ENCODE results near the gene SCAI. TPM values are rescaled to one million over a fixed set of nuclear protein-coding genes. Genes with fewer than 3 reads are reported as not detected.

SCAI gene
- 53.4 and 125 TPM in 2 replicates for total RNA-seq (2011; cell fraction: chromatin; rRNA removed; ENCODE audit: low replicate concordance)
- total RNA-seq (2011; cell fraction: nucleolus; rRNA removed) = 19.5 and 28.4 TPM in 2 replicates
- total RNA-seq (2011; cell fraction: nucleoplasm; rRNA removed) = 44.9 and 60.8 TPM in 2 replicates
- total RNA-seq (2014; rRNA removed) (2.3 and 4.0 TPM in 2 replicates), total RNA-seq (2014; rRNA removed; fragmentation: Illumina TruSeq; extraction: Trizol) (9.7 and 11.4 TPM in 2 replicates), total RNA-seq (2015; rRNA removed; fragmentation: Illumina TruSeq; extraction: Trizol) (6.2 and 7.0 TPM in 2 replicates), total RNA-seq (2021) (6.9 and 9.4 TPM in 2 replicates), polyA plus RNA-seq (2011; rRNA removed) (12.4 and 15.0 TPM in 2 replicates), polyA plus RNA-seq (2014; fragmentation: Illumina TruSeq; extraction: Trizol) (3.1 and 4.1 TPM in 2 replicates), polyA plus RNA-seq (2014; fragmentation: Nextera tagmentation; extraction: Ambion mirVana) (under 1 TPM; 0.70 to 0.84 TPM), polyA plus RNA-seq (2014; rRNA removed) (4.2 TPM in 2 replicates), polyA minus RNA-seq (2011; rRNA and poly(A)+ RNA removed) (26.3 and 39.0 TPM in 2 replicates), Bru-seq, nascent RNA (percentile 67 among the genes with signal in this experiment), BruChase-seq, experiment 1, labeled RNA remaining after a 2-hour chase (percentile 74 among the genes with signal in this experiment), BruChase-seq, experiment 2, labeled RNA remaining after a 6-hour chase (percentile 75 among the genes with signal in this experiment)
- 2.5 and 7.2 TPM in 2 replicates for polyA plus RNA-seq (2011; cell fraction: cytosol; rRNA removed)
- 11.3 and 18.1 TPM in 2 replicates for polyA plus RNA-seq (2011; cell fraction: nucleus; rRNA removed)
- polyA plus RNA-seq (2012) = 2.0 and 2.8 TPM in 2 replicates
- polyA minus RNA-seq (2011; cell fraction: cytosol; rRNA and poly(A)+ RNA removed) = 13.0 and 19.6 TPM in 2 replicates
- polyA minus RNA-seq (2011; cell fraction: nucleus; rRNA and poly(A)+ RNA removed) = 10.5 and 21.5 TPM in 2 replicates
- long read RNA-seq, experiment 1, full-length matches to known transcripts = 6 of 22 reads
- long read RNA-seq, experiment 1, partial matches to known transcripts = 4 of 22 reads
- long read RNA-seq, experiment 1, other reads (novel, unspliced or antisense) = 12 of 22 reads
- long read RNA-seq, experiment 2, full-length matches to known transcripts = 2 of 8 reads
- long read RNA-seq, experiment 2, partial matches to known transcripts = 0 of 8 reads
- long read RNA-seq, experiment 2, other reads (novel, unspliced or antisense) = 6 of 8 reads
- long read RNA-seq, experiment 3, full-length matches to known transcripts = 3 of 7 reads
- long read RNA-seq, experiment 3, partial matches to known transcripts = 1 of 7 reads
- long read RNA-seq, experiment 3, other reads (novel, unspliced or antisense) = 3 of 7 reads

GRCh38 chr9:125143377-125144090, at the start of gene SCAI:
TSS of gene SCAI (minus strand) at chr9:125143528. CDS start at chr9:125143437, 91 bp downstream.
- H3K36me3 ChIP-seq (ENCODE audit: control insufficient read depth, insufficient read depth, low read length) = peaks cover 17% of the 10 kb centered on the region; the same call in 2 of the 3 replicates
- intact Hi-C loops (cut with micrococcal nuclease) (loop anchor here (1.0 to 5.0 kb wide), 6 partner anchors 23 to 369 kb away; partner anchors contain the start of genes ARPC5L and WDR38), in situ Hi-C loops (cut with MboI) (loop anchor here (10.0 kb wide), 2 partner anchors 209 to 279 kb away; partner anchors contain the start of genes ARPC5L and RPL35)
- FAIRE-seq (peak; percentile 97), DNase-seq (ENCODE audit: extremely low read depth in 1 of 4, low spot score in 3 of 4) (peak; percentile 98 to 99 (median 98)), ATAC-seq (peak; percentile 100)
- H2AFZ ChIP-seq (ENCODE audit: low read depth, low read length) = peak within 1 kb of the TSS; percentile 80
- H3K27ac ChIP-seq (ENCODE audit: extremely low read depth, low read depth, low read length) = peak within 1 kb of the TSS; percentile 34; the same call in 1 of the 3 replicates
- no peaks in the 10 kb centered on the region for H4K20me1 ChIP-seq (replicated peaks; ENCODE audit: control insufficient read depth, insufficient read depth, low read length)
- H3K9ac ChIP-seq (ENCODE audit: insufficient read depth in 1 of 2, low read depth in 2 of 2, low read length in 2 of 2) = peak within 1 kb of the TSS; percentile 52 to 93; a peak in 3 of 4 replicates
- ChIA-PET CTCF (ENCODE audit: low intra/inter-chr PET ratio) (interaction anchor here (0.6 to 1.2 kb wide), 3 partner anchors 23 to 449 kb away, joined by 3 to 4 read pairs (median 3); no protein-coding TSS in a partner anchor), POLR2A (interaction anchor here (0.6 to 2.1 kb wide), 5 partner anchors 19 to 285 kb away, joined by 3 to 8 read pairs (median 4); partner anchors contain the start of genes ARPC5L and RPL35)
- peaks cover 0 to 8% of the 10 kb centered on the region in 2 experiments; a peak in 3 of 5 replicates for H3K4me1 ChIP-seq (replicated peaks in 1 of 2; ENCODE audit: control insufficient read depth in 2 of 2, insufficient read depth in 2 of 2, low read length in 2 of 2)
- no TSS peak for BruUV-seq (replicated peaks)
- no peaks in the 10 kb centered on the region for H3K9me1 ChIP-seq (ENCODE audit: control insufficient read depth, insufficient read depth, low read length)
- H3K4me2 ChIP-seq (ENCODE audit: insufficient read depth, low read length) = peak within 1 kb of the TSS; percentile 85
- peak within 1 kb of the TSS; percentile 56 for H3K4me3 ChIP-seq
- H3K27me3 ChIP-seq (ENCODE audit: control insufficient read depth in 2 of 2, insufficient read depth in 2 of 2, low read length in 2 of 2) = no peaks in the 10 kb centered on the region
- H3K9me3 ChIP-seq (replicated peaks; ENCODE audit: control insufficient read depth, insufficient read depth, low read depth, low read length) = no peaks in the 10 kb centered on the region
- WGBS (ENCODE audit: insufficient coverage, low coverage, missing lambda C conversion rate) = 3% methylated on average over 29 of the region's 46 CpGs
- peaks cover 33% of the 10 kb centered on the region for H3K79me2 ChIP-seq (ENCODE audit: control insufficient read depth, insufficient read depth, low read length)
- TF ChIP-seq SIN3A (IDR thresholded peaks at IDR 0.05; ENCODE audit: borderline replicate concordance in 2 of 2, control insufficient read depth in 1 of 2, low read depth in 2 of 2, low read length in 2 of 2) (peak in 1 of 2 experiments; percentile 58; a peak in 1 of 4 replicates), XRCC5 (IDR thresholded peaks at IDR 0.05; ENCODE audit: low read depth, low read length) (peak; percentile 94), SP1 (CRISPR knock-in tag; IDR thresholded peaks at IDR 0.05) (peak; percentile 76; the same call in 1 of the 2 replicates), E2F4 (CRISPR knock-in tag; IDR thresholded peaks at IDR 0.05; ENCODE audit: low read depth) (no peak), ZNF384 (IDR thresholded peaks at IDR 0.05; ENCODE audit: low read depth, low read length) (0 out of 2 replicates have a peak, but pooled peaks have one; percentile 36)

All from K562 (cell line).